K562 (cell line): ENCODE data around the gene CRK. TPM values are rescaled to one million over a fixed set of nuclear protein-coding genes. Genes with fewer than 3 reads are reported as not detected.

Source experiments
- DEAF1 ChIP-seq: fragments of 450-650 bp; formaldehyde crosslinking; IDR thresholded peaks from 2 replicates; pipeline ENCODE4 v1.4.0; 2020; ENCODE audit warnings: mild to moderate bottlenecking, moderate library complexity
- EP300 ChIP-seq: IDR thresholded peaks from 2 replicates; pipeline ENCODE4 v1.6.1; 2012; ENCODE audit warnings: low read length, improper control_type of control experiment
- ERF ChIP-seq: fragments of 450-650 bp; formaldehyde crosslinking; IDR thresholded peaks from 2 replicates; pipeline ENCODE4 v1.4.0; 2020; ENCODE audit warnings: mild to moderate bottlenecking, mixed read lengths
- HMG20A ChIP-seq: fragments of 450-650 bp; formaldehyde crosslinking; conservative IDR thresholded peaks from 2 replicates; pipeline ENCODE4 v1.4.0; 2020; ENCODE audit warnings: mild to moderate bottlenecking, mixed read lengths
- KAT7 ChIP-seq: sonication (generic); formaldehyde crosslinking; IDR thresholded peaks from 2 replicates; pipeline ENCODE4 v1.8.0; 2022; ENCODE audit warnings: missing genetic modification reagents, mild to moderate bottlenecking, borderline replicate concordance
- KDM1A ChIP-seq, 2 experiments: fragments of 450-650 bp; IDR thresholded peaks; 2 replicates each; pipeline ENCODE4 v1.6.1; 2016; ENCODE audit warnings: mild to moderate bottlenecking in 2 of 2
- KLF10 ChIP-seq: fragments of 250-450 bp; sonication (Bioruptor Pico); IDR thresholded peaks from 2 replicates; pipeline ENCODE4 v1.6.1; 2021; ENCODE audit warnings: matching md5 sums
- MAFK ChIP-seq: IDR thresholded peaks from 2 replicates; pipeline ENCODE4 v1.6.1; 2011; ENCODE audit warnings: low read length, improper control_type of control experiment
- MED1 ChIP-seq: sonication (generic); formaldehyde crosslinking; IDR thresholded peaks from 2 replicates; pipeline ENCODE4 v1.8.1; 2023; ENCODE audit warnings: missing genetic modification reagents, borderline replicate concordance
- POLR2G ChIP-seq: fragments of 200-400 bp; formaldehyde crosslinking; IDR thresholded peaks from 2 replicates; pipeline ENCODE4 v1.6.1; 2017; ENCODE audit warnings: low read depth, mild to moderate bottlenecking, antibody characterized with exemption, low read length, moderate library complexity
- RBFOX2 ChIP-seq: fragments of 200-400 bp; formaldehyde crosslinking; IDR thresholded peaks from 2 replicates; pipeline ENCODE4 v1.6.1; 2017; ENCODE audit warnings: low read depth, mild to moderate bottlenecking, low read length, moderate library complexity
- SOX6 ChIP-seq: fragments of 450-650 bp; IDR thresholded peaks from 2 replicates; pipeline ENCODE4 v1.6.1; 2014; ENCODE audit warnings: mild to moderate bottlenecking
- TFAP4 ChIP-seq: sonication (generic); formaldehyde crosslinking; IDR thresholded peaks from 2 replicates; pipeline ENCODE4 v1.8.0; 2022; ENCODE audit warnings: missing genetic modification reagents, mild to moderate bottlenecking, moderate library complexity, borderline replicate concordance
- ZBTB5 ChIP-seq: fragments of 450-650 bp; IDR thresholded peaks from 2 replicates; pipeline ENCODE4 v1.6.1; 2017; ENCODE audit warnings: antibody characterized with exemption
- ZFP91 ChIP-seq: sonication (generic); formaldehyde crosslinking; IDR thresholded peaks from 2 replicates; pipeline ENCODE4 v1.8.0; 2022; ENCODE audit warnings: mild to moderate bottlenecking, missing genetic modification reagents
- ZNF140 ChIP-seq: fragments of 250-450 bp; sonication (Bioruptor Pico); IDR thresholded peaks from 2 replicates; pipeline ENCODE4 v1.8.0; 2021; ENCODE audit warnings: moderate library complexity, mild to moderate bottlenecking, inconsistent platforms
- ZNF184 ChIP-seq: sonication (generic); formaldehyde crosslinking; IDR thresholded peaks from 2 replicates; pipeline ENCODE4 v1.5.0; 2020; ENCODE audit warnings: missing genetic modification reagents
- ZNF280B ChIP-seq: fragments of 250-450 bp; sonication (Bioruptor Pico); IDR thresholded peaks from 2 replicates; pipeline ENCODE4 v1.5.1; 2021; ENCODE audit warnings: mild to moderate bottlenecking
- polyA plus RNA-seq, 8 experiments: library from polyadenylated mRNA; depleted of rRNA in 4 of 8; stranded (reverse) in 5 of 8; unstranded in 3 of 8; fragments of >200 nt; fragmentation: Nextera tagmentation in 2 of 8; fragmentation: Illumina TruSeq in 1 of 8; extraction: Ambion mirVana in 2 of 8; extraction: Trizol in 1 of 8; gene quantifications; 2 replicates each; pipeline versions ENCODE4 v1.2.1 to v1.2.3, GENCODE V29; 2011 to 2014; ENCODE audit warnings: inconsistent platforms in 1 of 8, missing spikeins in 1 of 8
- total RNA-seq, 7 experiments: library from RNA; depleted of rRNA in 6 of 7; stranded (reverse); fragments of >200 nt in 6 of 7; fragmentation: Illumina TruSeq in 2 of 7; extraction: Trizol in 2 of 7; gene quantifications; 2 replicates each; pipeline versions ENCODE4 v1.2.1 to v1.2.3, GENCODE V29; 2011 to 2021; ENCODE audit warnings: low replicate concordance in 1 of 7

Gene CRK
- total and polyA plus RNA-seq, 9 of the 15 experiments (the other 6 are each of a cell fraction or from before 2014, with no cell fraction given) = 13.1 to 40.2 (median 26.1) TPM

GRCh38 chr17:1492249-1493206 is 36.5 kb upstream of the CRK start, which contains the start of gene MYO1C (continued):
- no peak for TF ChIP-seq ZBTB5
- no peak for TF ChIP-seq EP300
- no peak for TF ChIP-seq KLF10 (CRISPR knock-in tag)
- no peak for TF ChIP-seq ZNF184 (CRISPR knock-in tag)
- TF ChIP-seq RBFOX2 = 0 out of 2 replicates have a peak, but pooled peaks have one; percentile 9
- TF ChIP-seq HMG20A = no peak
- TF ChIP-seq ZNF140 = no peak
- TF ChIP-seq ERF (CRISPR knock-in tag) = no peak
- TF ChIP-seq ZNF280B = no peak
- no peak for TF ChIP-seq ZFP91 (CRISPR knock-in tag)
- TF ChIP-seq MED1 (CRISPR knock-in tag) = 0 out of 2 replicates have a peak, but pooled peaks have one; percentile 38
- no peak for TF ChIP-seq KDM1A (IDR thresholded peaks at IDR 0.05)
- 0 out of 2 replicates have a peak, but pooled peaks have one; percentile 39 for TF ChIP-seq KAT7 (CRISPR knock-in tag)
- TF ChIP-seq SOX6 = no peak
- peak; percentile 25; the same call in 1 of the 2 replicates for TF ChIP-seq POLR2G
- no peak for TF ChIP-seq MAFK
- no peak for TF ChIP-seq DEAF1
- peak; percentile 6; the same call in 1 of the 2 replicates for TF ChIP-seq TFAP4 (CRISPR knock-in tag)
